ENCODE data around the gene SLIT3. TPM values are rescaled to one million over a fixed set of nuclear protein-coding genes. Genes with fewer than 3 reads are reported as not detected.

The SLIT3 gene
- total and polyA plus RNA-seq, 9 of the 15 experiments (the other 6 are each of a cell fraction or from before 2014, with no cell fraction given) = 0.01 to 0.04 TPM; not detected in 7

DNA sequence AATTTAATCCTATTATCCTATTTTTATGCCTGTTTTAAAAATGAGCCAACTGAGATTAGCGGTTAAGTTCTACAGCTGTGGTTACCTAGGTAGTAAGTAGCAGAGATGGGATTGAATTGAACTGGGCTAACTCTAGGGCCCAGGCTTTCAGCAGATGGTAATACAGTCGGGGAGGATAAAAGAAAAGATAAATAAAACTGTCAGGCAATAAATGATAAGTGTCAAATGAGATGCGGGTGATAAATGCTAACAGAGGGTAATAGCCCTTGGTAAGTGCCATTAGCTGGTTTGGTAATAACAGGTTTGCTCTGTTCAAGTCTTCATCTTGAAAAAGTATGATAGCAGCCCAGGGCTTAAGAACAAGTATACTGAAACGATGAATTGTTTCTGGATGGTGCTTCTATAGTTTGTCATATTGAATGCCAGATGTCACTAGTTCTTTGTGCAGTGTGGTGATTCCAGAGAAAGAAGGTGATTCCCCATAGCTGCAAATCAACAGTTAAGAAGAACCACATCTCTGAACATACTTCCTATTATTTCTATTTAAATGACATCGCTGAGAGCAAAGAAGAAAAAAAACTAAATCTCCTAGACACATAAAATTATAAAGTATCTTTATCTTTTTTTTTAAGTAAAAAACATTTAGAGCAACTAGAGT is 360.9 kb downstream of the SLIT3 start (continued):
- no peak for TF ChIP-seq STAT5B (CRISPR knock-in tag; IDR thresholded peaks at IDR 0.05)
- TF ChIP-seq CHD4 (IDR thresholded peaks at IDR 0.05; ENCODE audit: insufficient read depth, insufficient replicate concordance, low read depth, low read length, poor library complexity, severe bottlenecking) = no peak
- TF ChIP-seq NR2C2 (CRISPR knock-in tag; IDR thresholded peaks at IDR 0.05) = no peak
- no peak for TF ChIP-seq NR2C2 (tag; IDR thresholded peaks at IDR 0.05)

DNA sequence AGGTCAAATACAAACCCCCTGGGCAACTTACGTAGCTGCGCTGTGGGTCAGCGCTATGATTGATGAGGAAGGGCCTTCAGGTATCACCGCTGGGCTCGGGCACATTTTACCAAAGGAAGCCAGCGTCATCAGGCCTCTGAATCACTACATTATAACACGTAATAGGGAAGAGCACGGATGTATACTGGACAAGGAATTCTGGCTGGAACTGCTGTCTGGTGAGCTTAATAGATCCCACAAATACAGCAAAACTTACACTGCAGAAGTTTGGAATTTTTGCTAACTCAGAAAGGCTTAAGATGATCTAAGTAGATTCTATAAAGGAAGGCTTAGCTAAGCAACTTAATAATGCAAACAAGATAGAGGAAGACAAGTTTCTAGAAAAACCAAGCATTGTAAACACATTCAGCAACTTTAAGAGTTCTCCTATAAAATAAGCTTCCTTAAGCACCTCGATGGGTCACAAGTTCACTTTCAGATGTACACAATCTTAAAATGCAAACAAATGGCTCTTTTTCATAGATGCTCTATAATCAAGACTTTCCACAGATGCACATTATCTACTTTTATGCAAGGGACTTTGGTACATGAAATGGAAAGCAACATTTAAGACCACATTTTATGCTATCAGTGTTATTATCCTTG is 361.7 kb downstream of the SLIT3 start:
- no peaks in the 10 kb centered on the region for H4K20me1 ChIP-seq (replicated peaks; ENCODE audit: control insufficient read depth, insufficient read depth, low read length)
- 0 out of 5 replicates have a peak, but pooled peaks cover 0 to 4% of the 10 kb centered on the region in 2 experiments for H3K27me3 ChIP-seq (ENCODE audit: control insufficient read depth in 2 of 2, insufficient read depth in 2 of 2, low read length in 2 of 2)
- under 1% methylated on average over 9 of the region's 9 CpGs for WGBS (ENCODE audit: insufficient coverage, low coverage, missing lambda C conversion rate)
- no peak overlapping the region for H2AFZ ChIP-seq (ENCODE audit: low read depth, low read length)
- in situ Hi-C loops (cut with MboI) (no loop called here), intact Hi-C loops (cut with micrococcal nuclease) (no loop called here)
- H3K27ac ChIP-seq (ENCODE audit: extremely low read depth, low read depth, low read length) = no peak overlapping the region
- no peak overlapping the region for H3K4me3 ChIP-seq
- ChIA-PET CTCF (ENCODE audit: low intra/inter-chr PET ratio) (no interaction called here), POLR2A (no interaction called here)
- H3K4me2 ChIP-seq (ENCODE audit: insufficient read depth, low read length) = no peak overlapping the region
- H3K9me1 ChIP-seq (ENCODE audit: control insufficient read depth, insufficient read depth, low read length) = no peaks in the 10 kb centered on the region
- H3K9ac ChIP-seq (ENCODE audit: insufficient read depth in 1 of 2, low read depth in 2 of 2, low read length in 2 of 2) = no peak overlapping the region
- no peaks in the 10 kb centered on the region for H3K79me2 ChIP-seq (ENCODE audit: control insufficient read depth, insufficient read depth, low read length)
- TF ChIP-seq ZNF174 (CRISPR knock-in tag; IDR thresholded peaks at IDR 0.05) (no peak), MAFG (tag; conservative IDR thresholded peaks at IDR 0.05) (no peak), NCOA4 (IDR thresholded peaks at IDR 0.05; ENCODE audit: partially characterized antibody) (no peak), NEUROD1 (IDR thresholded peaks at IDR 0.05; ENCODE audit: borderline replicate concordance, low read depth, low read length, partially characterized antibody) (no peak), EZH2 (IDR thresholded peaks at IDR 0.05; ENCODE audit: borderline replicate concordance, low read depth, low read length) (no peak), ZNF212 (CRISPR knock-in tag; IDR thresholded peaks at IDR 0.05) (no peak), POLR3A (IDR thresholded peaks at IDR 0.05; ENCODE audit: borderline replicate concordance, extremely low read depth, insufficient read depth, insufficient read length) (no peak), ZNF77 (CRISPR knock-in tag; IDR thresholded peaks at IDR 0.05) (no peak), NCOR1 (IDR thresholded peaks at IDR 0.05) (no peak), NFXL1 (CRISPR knock-in tag; IDR thresholded peaks at IDR 0.05) (no peak), ZNF76 (CRISPR knock-in tag; IDR thresholded peaks at IDR 0.05; ENCODE audit: borderline replicate concordance) (no peak), XRCC3 (IDR thresholded peaks at IDR 0.05) (no peak)
- TF ChIP-seq, protein P1, sequence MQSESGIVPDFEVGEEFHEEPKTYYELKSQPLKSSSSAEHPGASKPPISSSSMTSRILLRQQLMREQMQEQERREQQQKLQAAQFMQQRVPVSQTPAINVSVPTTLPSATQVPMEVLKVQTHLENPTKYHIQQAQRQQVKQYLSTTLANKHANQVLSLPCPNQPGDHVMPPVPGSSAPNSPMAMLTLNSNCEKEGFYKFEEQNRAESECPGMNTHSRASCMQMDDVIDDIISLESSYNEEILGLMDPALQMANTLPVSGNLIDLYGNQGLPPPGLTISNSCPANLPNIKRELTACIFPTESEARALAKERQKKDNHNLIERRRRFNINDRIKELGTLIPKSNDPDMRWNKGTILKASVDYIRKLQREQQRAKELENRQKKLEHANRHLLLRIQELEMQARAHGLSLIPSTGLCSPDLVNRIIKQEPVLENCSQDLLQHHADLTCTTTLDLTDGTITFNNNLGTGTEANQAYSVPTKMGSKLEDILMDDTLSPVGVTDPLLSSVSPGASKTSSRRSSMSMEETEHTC (IDR thresholded peaks at IDR 0.05) = no peak
- TF ChIP-seq, protein P2, sequence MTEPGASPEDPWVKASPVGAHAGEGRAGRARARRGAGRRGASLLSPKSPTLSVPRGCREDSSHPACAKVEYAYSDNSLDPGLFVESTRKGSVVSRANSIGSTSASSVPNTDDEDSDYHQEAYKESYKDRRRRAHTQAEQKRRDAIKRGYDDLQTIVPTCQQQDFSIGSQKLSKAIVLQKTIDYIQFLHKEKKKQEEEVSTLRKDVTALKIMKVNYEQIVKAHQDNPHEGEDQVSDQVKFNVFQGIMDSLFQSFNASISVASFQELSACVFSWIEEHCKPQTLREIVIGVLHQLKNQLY (CRISPR knock-in tag; conservative IDR thresholded peaks at IDR 0.05) = no peak
- TF ChIP-seq, protein P3, sequence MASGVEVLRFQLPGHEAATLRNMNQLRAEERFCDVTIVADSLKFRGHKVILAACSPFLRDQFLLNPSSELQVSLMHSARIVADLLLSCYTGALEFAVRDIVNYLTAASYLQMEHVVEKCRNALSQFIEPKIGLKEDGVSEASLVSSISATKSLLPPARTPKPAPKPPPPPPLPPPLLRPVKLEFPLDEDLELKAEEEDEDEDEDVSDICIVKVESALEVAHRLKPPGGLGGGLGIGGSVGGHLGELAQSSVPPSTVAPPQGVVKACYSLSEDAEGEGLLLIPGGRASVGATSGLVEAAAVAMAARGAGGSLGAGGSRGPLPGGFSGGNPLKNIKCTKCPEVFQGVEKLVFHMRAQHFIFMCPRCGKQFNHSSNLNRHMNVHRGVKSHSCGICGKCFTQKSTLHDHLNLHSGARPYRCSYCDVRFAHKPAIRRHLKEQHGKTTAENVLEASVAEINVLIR (CRISPR knock-in tag; IDR thresholded peaks at IDR 0.05) = no peak
- H3K36me3 ChIP-seq (ENCODE audit: control insufficient read depth, insufficient read depth, low read length) = no peaks in the 10 kb centered on the region
- H3K9me3 ChIP-seq (replicated peaks; ENCODE audit: control insufficient read depth, insufficient read depth, low read depth, low read length) = no peaks in the 10 kb centered on the region
- DNase-seq (ENCODE audit: extremely low read depth in 1 of 4, low spot score in 3 of 4) (no peak), ATAC-seq (no peak), FAIRE-seq (no peak)
- no peaks in the 10 kb centered on the region for H3K4me1 ChIP-seq (replicated peaks in 1 of 2; ENCODE audit: control insufficient read depth in 2 of 2, insufficient read depth in 2 of 2, low read length in 2 of 2)
- no TSS peak for BruUV-seq (replicated peaks)
